BE2C (cell line): Measurements from ENCODE around the gene UCN2.

Experiments used
- DNase-seq: peaks from one replicate; pipeline ENCODE4 v3.0.0-alpha.2; 2020
- H3K27me3 ChIP-seq: fragments of 250-450 bp; sonication (Bioruptor Pico); 2 replicates; pipeline ENCODE4 v1.5.1; 2020; ENCODE audit warnings: mild to moderate bottlenecking
- H3K36me3 ChIP-seq: fragments of 250-450 bp; sonication (Bioruptor Pico); 2 replicates; pipeline ENCODE4 v1.5.1; 2020; ENCODE audit warnings: mild to moderate bottlenecking
- H3K4me1 ChIP-seq: fragments of 250-450 bp; sonication (Bioruptor Pico); 2 replicates; pipeline ENCODE4 v1.5.1; 2020
- H3K4me3 ChIP-seq: 2 replicates; pipeline ENCODE4 v1.5.1; 2011; ENCODE audit warnings: low read depth, low read length
- H3K9me3 ChIP-seq: fragments of 250-450 bp; sonication (Bioruptor Pico); 2 replicates; pipeline ENCODE4 v1.5.1; 2020
- TF ChIP-seq, protein P1 (sequence below): IDR thresholded peaks from 2 replicates; pipeline ENCODE4 v1.5.1; 2012; ENCODE audit warnings: mild to moderate bottlenecking, low read depth, low read length

Gene UCN2

DNA sequence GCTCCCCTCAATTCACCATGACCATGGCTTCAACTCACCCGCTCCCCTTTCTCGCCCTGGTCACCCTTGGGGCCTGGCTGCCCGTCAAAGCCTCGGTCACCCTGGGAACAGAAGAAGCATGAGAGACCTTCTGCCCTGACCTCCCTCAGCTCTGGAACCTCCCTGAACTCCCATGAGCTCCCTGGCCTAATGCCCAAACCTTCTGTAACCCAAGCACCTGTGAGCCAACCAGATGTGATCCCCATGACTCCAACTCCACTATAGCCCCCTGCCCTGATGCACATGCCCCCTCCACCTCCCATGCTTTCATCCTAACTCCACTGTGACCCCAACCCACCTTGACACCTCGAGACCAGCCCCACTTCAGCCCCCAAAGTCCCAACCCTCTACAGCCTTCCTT lies 3.5 kb upstream of the UCN2 start:
- Histone ChIP-seq H3K9me3 (no peaks in the 10 kb centered on the region), H3K27me3 (no peaks in the 10 kb centered on the region), H3K4me3 (no peak overlapping the region), H3K36me3 (no peaks in the 10 kb centered on the region), H3K4me1 (peaks cover 8% of the 10 kb centered on the region)
- DNase-seq: no peak
- TF ChIP-seq, protein P1, sequence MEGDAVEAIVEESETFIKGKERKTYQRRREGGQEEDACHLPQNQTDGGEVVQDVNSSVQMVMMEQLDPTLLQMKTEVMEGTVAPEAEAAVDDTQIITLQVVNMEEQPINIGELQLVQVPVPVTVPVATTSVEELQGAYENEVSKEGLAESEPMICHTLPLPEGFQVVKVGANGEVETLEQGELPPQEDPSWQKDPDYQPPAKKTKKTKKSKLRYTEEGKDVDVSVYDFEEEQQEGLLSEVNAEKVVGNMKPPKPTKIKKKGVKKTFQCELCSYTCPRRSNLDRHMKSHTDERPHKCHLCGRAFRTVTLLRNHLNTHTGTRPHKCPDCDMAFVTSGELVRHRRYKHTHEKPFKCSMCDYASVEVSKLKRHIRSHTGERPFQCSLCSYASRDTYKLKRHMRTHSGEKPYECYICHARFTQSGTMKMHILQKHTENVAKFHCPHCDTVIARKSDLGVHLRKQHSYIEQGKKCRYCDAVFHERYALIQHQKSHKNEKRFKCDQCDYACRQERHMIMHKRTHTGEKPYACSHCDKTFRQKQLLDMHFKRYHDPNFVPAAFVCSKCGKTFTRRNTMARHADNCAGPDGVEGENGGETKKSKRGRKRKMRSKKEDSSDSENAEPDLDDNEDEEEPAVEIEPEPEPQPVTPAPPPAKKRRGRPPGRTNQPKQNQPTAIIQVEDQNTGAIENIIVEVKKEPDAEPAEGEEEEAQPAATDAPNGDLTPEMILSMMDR: no peak

DNA sequence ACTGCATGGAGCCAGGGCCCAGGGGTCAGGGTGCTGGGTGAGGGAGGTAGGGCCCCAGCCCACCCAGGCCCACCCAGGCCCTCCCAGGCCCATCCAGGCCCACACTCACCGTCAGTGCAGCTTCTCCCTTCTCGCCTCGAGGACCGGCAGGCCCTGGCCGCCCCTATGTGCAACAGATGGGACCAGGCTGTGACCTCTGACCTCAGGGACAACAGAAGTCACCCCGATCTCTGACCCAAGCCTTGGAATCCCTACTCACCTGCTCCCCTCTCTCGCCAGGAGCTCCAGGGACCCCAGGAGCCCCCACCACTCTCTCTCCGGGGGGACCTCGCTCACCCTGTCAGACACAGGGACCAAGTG lies 2.8 kb upstream of the UCN2 start:
- H3K4me1 ChIP-seq: peaks cover 8% of the 10 kb centered on the region

DNA sequence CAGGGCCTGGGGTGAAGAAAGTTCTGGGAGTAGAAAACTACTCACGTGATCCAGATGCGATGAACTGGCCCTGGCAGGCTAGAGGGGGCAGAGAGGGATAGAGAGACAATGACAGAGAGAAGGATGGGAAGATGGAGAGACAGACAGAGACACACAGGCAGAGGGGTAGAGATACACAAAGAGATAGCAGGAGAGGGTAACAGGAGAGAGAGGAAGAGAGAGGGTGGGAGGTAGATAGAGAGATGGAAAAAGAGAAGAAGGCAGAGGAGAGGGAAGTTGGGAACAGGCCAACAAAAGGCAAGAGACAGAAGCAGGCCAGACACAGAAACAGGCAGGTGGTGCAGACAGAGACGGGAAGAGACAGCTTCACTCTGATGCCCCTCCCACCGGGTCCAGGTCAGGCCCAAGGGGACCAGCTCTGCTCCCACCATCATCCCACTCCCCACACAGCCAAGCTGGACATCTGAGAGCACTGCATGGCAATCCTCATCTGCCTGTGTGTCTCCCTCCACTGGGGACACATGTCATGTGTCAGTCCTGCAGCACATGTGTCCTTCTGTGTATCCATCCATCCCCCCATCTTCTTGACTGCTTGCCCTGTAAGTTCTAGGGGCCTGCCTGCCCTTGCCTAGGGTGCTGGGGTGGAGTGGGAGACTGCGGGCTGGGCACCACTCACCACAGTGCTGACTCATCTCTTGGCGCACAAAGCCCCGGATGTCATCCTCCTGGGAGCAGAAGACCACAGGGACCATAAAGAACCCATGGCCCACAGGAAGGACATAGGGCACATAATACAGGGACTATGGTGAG lies 2.2 kb upstream of the UCN2 start:
- H3K36me3 ChIP-seq: no peaks in the 10 kb centered on the region
- no peaks in the 10 kb centered on the region for H3K9me3 ChIP-seq
- H3K4me1 ChIP-seq: peaks cover 8% of the 10 kb centered on the region
- TF ChIP-seq, protein P1: no peak
- DNase-seq: peak; percentile 32
- no peaks in the 10 kb centered on the region for H3K27me3 ChIP-seq
- H3K4me3 ChIP-seq: no peak overlapping the region

More for the DNA sequence above, 2.8 kb upstream of the UCN2 start:
- no peaks in the 10 kb centered on the region for H3K36me3 ChIP-seq
- H3K4me3 ChIP-seq: no peak overlapping the region
- no peak for DNase-seq
- TF ChIP-seq, protein P1: no peak
- H3K9me3 ChIP-seq: no peaks in the 10 kb centered on the region
- H3K27me3 ChIP-seq: no peaks in the 10 kb centered on the region

DNA sequence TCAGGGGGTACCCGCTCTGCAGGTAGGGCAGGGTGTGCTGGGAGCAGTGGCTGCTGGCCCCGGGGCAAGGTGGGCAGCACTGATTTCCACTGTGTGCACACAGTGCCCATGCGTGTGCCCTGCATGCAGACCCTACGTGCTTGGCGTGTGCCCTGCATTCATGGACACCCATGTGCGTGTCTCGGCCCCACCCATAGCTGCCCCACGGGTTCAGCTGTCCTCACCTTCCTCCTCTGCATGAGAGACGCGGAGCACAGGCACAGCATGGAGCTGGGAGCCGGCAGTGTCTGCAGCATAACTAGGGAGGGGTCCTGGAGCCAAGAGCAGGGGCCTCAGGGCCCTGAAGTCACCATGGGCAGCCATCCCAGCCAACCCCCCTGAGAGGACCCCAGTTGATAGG lies 1.6 kb upstream of the UCN2 start:
- H3K9me3 ChIP-seq: no peaks in the 10 kb centered on the region
- no peaks in the 10 kb centered on the region for H3K36me3 ChIP-seq
- H3K4me1 ChIP-seq: peaks cover 8% of the 10 kb centered on the region
- no peak overlapping the region for H3K4me3 ChIP-seq
- TF ChIP-seq, protein P1: no peak
- H3K27me3 ChIP-seq: no peaks in the 10 kb centered on the region
- no peak for DNase-seq

DNA sequence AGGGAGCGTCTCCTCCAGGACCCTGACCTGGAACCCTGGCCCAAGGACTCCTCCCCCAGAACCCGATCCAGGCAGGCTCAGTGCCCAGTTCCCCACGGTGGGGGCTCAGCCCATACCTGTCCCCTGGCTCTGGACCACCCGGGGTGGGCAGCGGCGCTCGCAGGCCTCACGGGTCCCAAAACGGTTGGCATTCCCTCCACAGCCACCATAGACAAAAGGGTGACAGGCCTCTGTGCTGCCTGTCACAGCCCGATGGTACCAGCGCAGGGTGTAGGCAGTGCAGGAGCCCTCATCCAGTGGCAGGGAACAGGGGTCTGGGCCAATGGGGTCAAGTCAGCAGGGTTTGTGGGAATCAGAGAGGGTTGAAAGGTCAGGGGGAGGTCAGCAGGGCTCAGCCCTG lies 1.1 kb upstream of the UCN2 start:
- Histone ChIP-seq H3K4me1 (peaks cover 8% of the 10 kb centered on the region), H3K36me3 (no peaks in the 10 kb centered on the region), H3K4me3 (no peak overlapping the region), H3K9me3 (no peaks in the 10 kb centered on the region), H3K27me3 (no peaks in the 10 kb centered on the region)
- TF ChIP-seq, protein P1: no peak
- no peak for DNase-seq

DNA sequence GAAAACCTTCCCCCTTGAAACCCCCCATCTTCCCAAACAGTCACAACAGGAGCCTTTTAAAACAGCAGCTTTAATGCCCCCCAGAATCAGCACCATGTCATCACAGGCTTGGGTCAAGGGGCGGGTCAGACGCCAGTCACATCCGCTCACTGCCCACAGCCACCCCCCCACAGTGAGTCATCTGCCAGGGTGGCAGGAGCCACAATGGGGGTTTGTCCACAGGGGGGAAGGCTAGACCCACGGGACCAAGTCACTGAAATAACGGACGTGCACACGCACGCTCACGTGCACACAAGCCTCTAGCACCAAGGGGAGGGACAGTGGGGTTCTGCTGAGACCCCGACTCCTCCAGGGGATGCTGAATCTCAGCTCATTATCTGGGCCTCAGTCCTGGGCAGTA lies 441 bp upstream of the UCN2 start:
- no peak for DNase-seq
- peaks cover 8% of the 10 kb centered on the region for H3K4me1 ChIP-seq
- H3K9me3 ChIP-seq: no peaks in the 10 kb centered on the region
- no peaks in the 10 kb centered on the region for H3K27me3 ChIP-seq
- H3K4me3 ChIP-seq: no peak overlapping the region
- H3K36me3 ChIP-seq: no peaks in the 10 kb centered on the region
- TF ChIP-seq, protein P1: no peak
